ENCODE results near the gene MEIS2.

MEIS2 gene

DNA sequence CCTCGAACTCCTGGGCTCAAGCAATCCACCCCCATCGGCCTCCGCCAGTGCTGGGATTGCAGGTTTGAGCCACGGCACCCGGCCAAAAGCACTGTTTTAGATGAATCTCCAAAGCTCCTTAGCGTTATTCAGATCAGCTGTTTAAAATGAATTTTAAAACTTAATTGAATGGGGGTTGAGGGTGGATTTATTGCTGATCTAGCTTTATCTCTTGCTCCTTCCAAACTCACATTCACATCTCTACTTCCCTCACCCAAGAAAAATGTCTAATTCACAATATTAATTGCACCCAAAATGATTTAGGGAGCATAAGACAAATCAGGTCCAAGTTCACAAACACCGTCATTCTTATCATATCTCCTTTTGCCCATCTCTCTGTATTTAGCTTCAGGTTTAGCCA, 89.8 kb downstream of the MEIS2 start:
- H3K79me2 ChIP-seq (ENCODE audit: insufficient read depth, low read length): no peaks in the 10 kb centered on the region
- no peak for DNase-seq
- TF ChIP-seq, protein P1, sequence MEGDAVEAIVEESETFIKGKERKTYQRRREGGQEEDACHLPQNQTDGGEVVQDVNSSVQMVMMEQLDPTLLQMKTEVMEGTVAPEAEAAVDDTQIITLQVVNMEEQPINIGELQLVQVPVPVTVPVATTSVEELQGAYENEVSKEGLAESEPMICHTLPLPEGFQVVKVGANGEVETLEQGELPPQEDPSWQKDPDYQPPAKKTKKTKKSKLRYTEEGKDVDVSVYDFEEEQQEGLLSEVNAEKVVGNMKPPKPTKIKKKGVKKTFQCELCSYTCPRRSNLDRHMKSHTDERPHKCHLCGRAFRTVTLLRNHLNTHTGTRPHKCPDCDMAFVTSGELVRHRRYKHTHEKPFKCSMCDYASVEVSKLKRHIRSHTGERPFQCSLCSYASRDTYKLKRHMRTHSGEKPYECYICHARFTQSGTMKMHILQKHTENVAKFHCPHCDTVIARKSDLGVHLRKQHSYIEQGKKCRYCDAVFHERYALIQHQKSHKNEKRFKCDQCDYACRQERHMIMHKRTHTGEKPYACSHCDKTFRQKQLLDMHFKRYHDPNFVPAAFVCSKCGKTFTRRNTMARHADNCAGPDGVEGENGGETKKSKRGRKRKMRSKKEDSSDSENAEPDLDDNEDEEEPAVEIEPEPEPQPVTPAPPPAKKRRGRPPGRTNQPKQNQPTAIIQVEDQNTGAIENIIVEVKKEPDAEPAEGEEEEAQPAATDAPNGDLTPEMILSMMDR (IDR thresholded peaks at IDR 0.05; ENCODE audit: borderline replicate concordance, extremely low read depth, low read length, poor library complexity, severe bottlenecking): no peak
- TF ChIP-seq EZH2 (IDR thresholded peaks at IDR 0.05; ENCODE audit: borderline replicate concordance, low read depth, low read length, severe bottlenecking): no peak

DNA sequence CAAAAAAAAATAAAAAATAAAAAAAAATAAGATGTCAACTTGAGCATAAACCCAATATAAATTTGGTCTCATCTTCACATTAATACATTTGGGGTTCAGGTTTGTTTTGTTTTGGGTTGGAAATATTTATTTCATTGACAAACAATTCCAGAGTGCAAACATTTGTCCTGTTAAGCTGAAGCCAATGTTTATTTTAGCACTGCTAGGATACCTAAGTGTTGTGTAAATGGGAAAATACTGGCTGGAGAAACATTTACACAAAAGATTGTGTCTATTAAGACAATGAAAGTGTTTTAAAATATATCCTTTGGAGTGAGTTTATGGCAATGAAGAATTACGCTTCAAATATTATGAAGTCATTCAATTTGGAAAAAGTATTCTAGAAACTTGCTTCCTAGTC, 91.1 kb downstream of the MEIS2 start:
- DNase-seq (no peak), ATAC-seq (ENCODE audit: insufficient read depth, low read depth) (no peak)
- no peaks in the 10 kb centered on the region for H4K20me1 ChIP-seq (ENCODE audit: insufficient read depth, low read length)
- H3K4me2 ChIP-seq (ENCODE audit: insufficient read depth, low read length): no peak overlapping the region
- H3K9me3 ChIP-seq (ENCODE audit: insufficient read depth, low read length, severe bottlenecking): no peaks in the 10 kb centered on the region
- H3K27me3 ChIP-seq (ENCODE audit: insufficient read depth, low read length, poor library complexity): no peaks in the 10 kb centered on the region
- H3K27ac ChIP-seq (ENCODE audit: low read length): no peak overlapping the region
- TF ChIP-seq EZH2 (IDR thresholded peaks at IDR 0.05; ENCODE audit: borderline replicate concordance, low read depth, low read length, severe bottlenecking): no peak
- TF ChIP-seq, protein P1 (IDR thresholded peaks at IDR 0.05; ENCODE audit: borderline replicate concordance, extremely low read depth, low read length, poor library complexity, severe bottlenecking): no peak
- no peak overlapping the region for H2AFZ ChIP-seq (ENCODE audit: low read depth, low read length)
- H3K9ac ChIP-seq (ENCODE audit: low read depth, low read length): no peak overlapping the region
- no peak overlapping the region for H3K4me3 ChIP-seq (ENCODE audit: low read depth in 1 of 2, low read length in 2 of 2)
- no peaks in the 10 kb centered on the region for H3K79me2 ChIP-seq (ENCODE audit: insufficient read depth, low read length)
- no peaks in the 10 kb centered on the region for H3K4me1 ChIP-seq (ENCODE audit: insufficient read depth, low read length)
- H3K36me3 ChIP-seq (ENCODE audit: insufficient read depth, low read length): no peaks in the 10 kb centered on the region

More for the DNA sequence above, 89.8 kb downstream of the MEIS2 start:
- no peak overlapping the region for H2AFZ ChIP-seq (ENCODE audit: low read depth, low read length)
- H3K4me3 ChIP-seq (ENCODE audit: low read depth in 1 of 2, low read length in 2 of 2): no peak overlapping the region
- no peak overlapping the region for H3K9ac ChIP-seq (ENCODE audit: low read depth, low read length)
- no peak overlapping the region for H3K4me2 ChIP-seq (ENCODE audit: insufficient read depth, low read length)
- ATAC-seq (ENCODE audit: insufficient read depth, low read depth): no peak
- no peaks in the 10 kb centered on the region for H3K36me3 ChIP-seq (ENCODE audit: insufficient read depth, low read length)
- H3K9me3 ChIP-seq (ENCODE audit: insufficient read depth, low read length, severe bottlenecking): no peaks in the 10 kb centered on the region
- H3K27ac ChIP-seq (ENCODE audit: low read length): no peak overlapping the region
- no peaks in the 10 kb centered on the region for H4K20me1 ChIP-seq (ENCODE audit: insufficient read depth, low read length)
- H3K4me1 ChIP-seq (ENCODE audit: insufficient read depth, low read length): no peaks in the 10 kb centered on the region
- no peaks in the 10 kb centered on the region for H3K27me3 ChIP-seq (ENCODE audit: insufficient read depth, low read length, poor library complexity)

DNA sequence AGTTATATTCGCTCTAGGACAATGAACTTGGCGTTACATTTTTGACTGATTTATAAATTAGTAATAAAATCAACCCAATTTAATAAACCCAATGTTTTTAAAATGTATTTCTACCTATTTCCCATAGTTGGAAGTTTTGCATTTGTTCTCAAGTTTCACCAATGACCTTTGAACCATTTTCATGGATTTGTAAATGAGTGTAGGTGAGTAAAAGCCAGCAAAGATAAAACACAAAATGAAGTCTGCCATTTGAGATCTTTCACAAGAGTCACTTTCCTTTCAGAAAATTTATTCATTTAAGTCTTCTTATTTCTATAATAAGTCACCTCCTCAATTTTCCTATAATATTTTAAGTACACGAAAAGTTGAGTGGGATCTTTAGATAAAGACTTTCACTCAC, 92.1 kb downstream of the MEIS2 start:
- H3K4me3 ChIP-seq (ENCODE audit: low read depth in 1 of 2, low read length in 2 of 2): no peak overlapping the region
- no peaks in the 10 kb centered on the region for H3K79me2 ChIP-seq (ENCODE audit: insufficient read depth, low read length)
- H4K20me1 ChIP-seq (ENCODE audit: insufficient read depth, low read length): no peaks in the 10 kb centered on the region
- H3K9ac ChIP-seq (ENCODE audit: low read depth, low read length): no peak overlapping the region
- no peak for ATAC-seq (ENCODE audit: insufficient read depth, low read depth)
- no peak overlapping the region for H3K4me2 ChIP-seq (ENCODE audit: insufficient read depth, low read length)
- H3K27ac ChIP-seq (ENCODE audit: low read length): no peak overlapping the region
- no peak for TF ChIP-seq EZH2 (IDR thresholded peaks at IDR 0.05; ENCODE audit: borderline replicate concordance, low read depth, low read length, severe bottlenecking)
- TF ChIP-seq, protein P1 (IDR thresholded peaks at IDR 0.05; ENCODE audit: borderline replicate concordance, extremely low read depth, low read length, poor library complexity, severe bottlenecking): no peak
- no peaks in the 10 kb centered on the region for H3K27me3 ChIP-seq (ENCODE audit: insufficient read depth, low read length, poor library complexity)
- H3K9me3 ChIP-seq (ENCODE audit: insufficient read depth, low read length, severe bottlenecking): no peaks in the 10 kb centered on the region
- no peaks in the 10 kb centered on the region for H3K4me1 ChIP-seq (ENCODE audit: insufficient read depth, low read length)
- no peak for DNase-seq
- H3K36me3 ChIP-seq (ENCODE audit: insufficient read depth, low read length): no peaks in the 10 kb centered on the region
- no peak overlapping the region for H2AFZ ChIP-seq (ENCODE audit: low read depth, low read length)

DNA sequence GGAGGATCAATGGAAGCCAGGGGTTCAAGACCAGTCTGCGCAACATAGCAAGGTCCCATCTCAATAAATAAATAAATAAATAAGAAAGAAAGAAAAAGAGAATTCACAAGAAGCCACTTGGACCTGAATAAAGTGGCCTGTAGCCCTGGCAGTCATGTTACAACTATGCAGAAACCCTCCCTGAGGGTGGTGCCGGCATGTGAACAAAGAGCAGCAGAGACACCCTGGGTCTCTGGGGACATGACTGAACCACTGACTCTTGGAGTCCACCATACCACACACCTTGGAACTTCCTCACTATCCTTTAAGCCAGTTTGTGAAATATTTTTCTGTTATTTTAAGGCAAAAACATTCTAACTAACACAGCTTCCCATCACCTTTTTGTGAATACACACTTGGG, 93.0 kb downstream of the MEIS2 start:
- Histone ChIP-seq H4K20me1 (ENCODE audit: insufficient read depth, low read length) (no peaks in the 10 kb centered on the region), H3K36me3 (ENCODE audit: insufficient read depth, low read length) (no peaks in the 10 kb centered on the region), H3K4me1 (ENCODE audit: insufficient read depth, low read length) (no peaks in the 10 kb centered on the region), H3K27me3 (ENCODE audit: insufficient read depth, low read length, poor library complexity) (no peaks in the 10 kb centered on the region), H2AFZ (ENCODE audit: low read depth, low read length) (no peak overlapping the region), H3K4me2 (ENCODE audit: insufficient read depth, low read length) (no peak overlapping the region), H3K27ac (ENCODE audit: low read length) (no peak overlapping the region), H3K4me3 (ENCODE audit: low read depth in 1 of 2, low read length in 2 of 2) (no peak overlapping the region), H3K9ac (ENCODE audit: low read depth, low read length) (no peak overlapping the region), H3K79me2 (ENCODE audit: insufficient read depth, low read length) (no peaks in the 10 kb centered on the region), H3K9me3 (ENCODE audit: insufficient read depth, low read length, severe bottlenecking) (no peaks in the 10 kb centered on the region)
- no peak for DNase-seq
- TF ChIP-seq EZH2 (IDR thresholded peaks at IDR 0.05; ENCODE audit: borderline replicate concordance, low read depth, low read length, severe bottlenecking): no peak
- TF ChIP-seq, protein P1 (IDR thresholded peaks at IDR 0.05; ENCODE audit: borderline replicate concordance, extremely low read depth, low read length, poor library complexity, severe bottlenecking): no peak
- ATAC-seq (ENCODE audit: insufficient read depth, low read depth): no peak

Measured in DND-41 (cell line).